Measurements from ENCODE around the gene THSD4. TPM values are rescaled to one million over a fixed set of nuclear protein-coding genes. Genes with fewer than 3 reads are reported as not detected.

Gene THSD4
- total and polyA plus RNA-seq, 2 donors (not counting 1 experiment from before 2014, with no cell fraction given): 43.1 to 95.5 TPM

DNA sequence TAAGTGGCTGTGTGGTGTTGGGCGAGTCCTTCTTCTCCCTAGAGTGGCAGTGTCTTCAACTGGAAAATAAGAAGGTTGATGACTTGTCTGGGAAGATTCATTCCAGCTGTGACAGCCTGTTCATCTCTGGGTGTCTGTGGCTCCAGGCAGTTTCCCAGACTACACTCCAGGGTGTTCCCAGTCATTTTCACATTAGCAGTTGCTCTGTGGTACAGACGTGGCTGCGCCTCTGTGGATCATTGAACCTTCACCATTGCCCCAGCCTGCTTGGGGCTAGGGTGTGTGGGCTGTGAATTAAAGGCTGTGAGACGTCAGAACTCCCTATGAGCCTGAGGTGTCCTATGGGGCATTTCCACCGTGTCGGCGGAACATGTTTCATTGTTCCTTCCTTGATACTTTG is 455.5 kb downstream of the THSD4 start:
- Histone ChIP-seq H3K4me3 (replicated peaks in 1 of 4; ENCODE audit: control extremely low read depth in 1 of 4, insufficient read depth in 1 of 4, low read depth in 3 of 4, low read length in 4 of 4) (no peak overlapping the region), H3K36me3 (ENCODE audit: control insufficient read depth, insufficient read depth, low read length) (no peaks in the 10 kb centered on the region), H3K4me2 (ENCODE audit: extremely low read depth, insufficient read depth, low read length) (no peak overlapping the region), H3K9me3 (ENCODE audit: control insufficient read depth, insufficient read depth, low read depth, low read length) (no peaks in the 10 kb centered on the region), H3K4me1 (ENCODE audit: control insufficient read depth, extremely low read depth, insufficient read depth, low read length) (no peaks in the 10 kb centered on the region), H3K9ac (ENCODE audit: insufficient read depth, low read length) (no peak overlapping the region), H3K27me3 (ENCODE audit: control insufficient read depth, insufficient read depth, low read length) (no peaks in the 10 kb centered on the region), H2AFZ (ENCODE audit: low read length) (no peak overlapping the region), H4K20me1 (ENCODE audit: control insufficient read depth, extremely low read depth, insufficient read depth, low read length) (no peaks in the 10 kb centered on the region), H3K27ac (ENCODE audit: insufficient read depth, low read length) (no peak overlapping the region), H3K79me2 (ENCODE audit: control insufficient read depth, insufficient read depth, low read length) (no peaks in the 10 kb centered on the region)
- no peak for DNase-seq (ENCODE audit: low read depth in 2 of 2)
- TF ChIP-seq, protein P1, sequence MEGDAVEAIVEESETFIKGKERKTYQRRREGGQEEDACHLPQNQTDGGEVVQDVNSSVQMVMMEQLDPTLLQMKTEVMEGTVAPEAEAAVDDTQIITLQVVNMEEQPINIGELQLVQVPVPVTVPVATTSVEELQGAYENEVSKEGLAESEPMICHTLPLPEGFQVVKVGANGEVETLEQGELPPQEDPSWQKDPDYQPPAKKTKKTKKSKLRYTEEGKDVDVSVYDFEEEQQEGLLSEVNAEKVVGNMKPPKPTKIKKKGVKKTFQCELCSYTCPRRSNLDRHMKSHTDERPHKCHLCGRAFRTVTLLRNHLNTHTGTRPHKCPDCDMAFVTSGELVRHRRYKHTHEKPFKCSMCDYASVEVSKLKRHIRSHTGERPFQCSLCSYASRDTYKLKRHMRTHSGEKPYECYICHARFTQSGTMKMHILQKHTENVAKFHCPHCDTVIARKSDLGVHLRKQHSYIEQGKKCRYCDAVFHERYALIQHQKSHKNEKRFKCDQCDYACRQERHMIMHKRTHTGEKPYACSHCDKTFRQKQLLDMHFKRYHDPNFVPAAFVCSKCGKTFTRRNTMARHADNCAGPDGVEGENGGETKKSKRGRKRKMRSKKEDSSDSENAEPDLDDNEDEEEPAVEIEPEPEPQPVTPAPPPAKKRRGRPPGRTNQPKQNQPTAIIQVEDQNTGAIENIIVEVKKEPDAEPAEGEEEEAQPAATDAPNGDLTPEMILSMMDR (conservative IDR thresholded peaks at IDR 0.05 in 1 of 2, IDR thresholded peaks at IDR 0.05 in 1 of 2; ENCODE audit: low read depth in 1 of 2, low read length in 2 of 2): no peak
- TF ChIP-seq EZH2 (IDR thresholded peaks at IDR 0.05; ENCODE audit: low read length, missing control alignments): no peak

DNA sequence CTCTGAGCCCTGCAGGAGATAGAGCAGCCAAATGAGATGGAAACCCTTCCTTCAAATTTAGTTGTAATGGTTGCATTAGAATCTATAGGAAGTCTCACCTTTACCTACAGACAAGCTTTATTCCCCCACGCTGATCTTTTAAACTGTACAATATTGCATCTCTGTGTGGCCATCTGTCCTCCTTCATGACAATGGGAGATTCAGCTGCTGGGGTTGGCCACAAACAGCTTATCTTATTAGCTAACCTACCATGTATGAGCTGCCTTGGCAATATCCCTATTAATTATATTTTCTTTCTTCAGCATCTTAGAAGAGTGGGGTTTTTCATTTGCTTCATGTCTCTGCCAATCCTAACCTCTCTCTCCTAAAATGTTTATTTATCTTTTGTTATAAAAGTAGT is 456.4 kb downstream of the THSD4 start:
- no peak overlapping the region for H3K4me3 ChIP-seq (replicated peaks in 1 of 4; ENCODE audit: control extremely low read depth in 1 of 4, insufficient read depth in 1 of 4, low read depth in 3 of 4, low read length in 4 of 4)
- no peaks in the 10 kb centered on the region for H3K36me3 ChIP-seq (ENCODE audit: control insufficient read depth, insufficient read depth, low read length)
- H3K79me2 ChIP-seq (ENCODE audit: control insufficient read depth, insufficient read depth, low read length): no peaks in the 10 kb centered on the region
- no peak for DNase-seq (ENCODE audit: low read depth in 2 of 2)
- H3K9me3 ChIP-seq (ENCODE audit: control insufficient read depth, insufficient read depth, low read depth, low read length): no peaks in the 10 kb centered on the region
- TF ChIP-seq, protein P1 (conservative IDR thresholded peaks at IDR 0.05 in 1 of 2, IDR thresholded peaks at IDR 0.05 in 1 of 2; ENCODE audit: low read depth in 1 of 2, low read length in 2 of 2): no peak
- no peaks in the 10 kb centered on the region for H3K27me3 ChIP-seq (ENCODE audit: control insufficient read depth, insufficient read depth, low read length)
- no peak overlapping the region for H3K4me2 ChIP-seq (ENCODE audit: extremely low read depth, insufficient read depth, low read length)
- H3K27ac ChIP-seq (ENCODE audit: insufficient read depth, low read length): no peak overlapping the region
- H3K4me1 ChIP-seq (ENCODE audit: control insufficient read depth, extremely low read depth, insufficient read depth, low read length): no peaks in the 10 kb centered on the region
- no peak overlapping the region for H3K9ac ChIP-seq (ENCODE audit: insufficient read depth, low read length)
- no peak overlapping the region for H2AFZ ChIP-seq (ENCODE audit: low read length)
- H4K20me1 ChIP-seq (ENCODE audit: control insufficient read depth, extremely low read depth, insufficient read depth, low read length): no peaks in the 10 kb centered on the region

DNA sequence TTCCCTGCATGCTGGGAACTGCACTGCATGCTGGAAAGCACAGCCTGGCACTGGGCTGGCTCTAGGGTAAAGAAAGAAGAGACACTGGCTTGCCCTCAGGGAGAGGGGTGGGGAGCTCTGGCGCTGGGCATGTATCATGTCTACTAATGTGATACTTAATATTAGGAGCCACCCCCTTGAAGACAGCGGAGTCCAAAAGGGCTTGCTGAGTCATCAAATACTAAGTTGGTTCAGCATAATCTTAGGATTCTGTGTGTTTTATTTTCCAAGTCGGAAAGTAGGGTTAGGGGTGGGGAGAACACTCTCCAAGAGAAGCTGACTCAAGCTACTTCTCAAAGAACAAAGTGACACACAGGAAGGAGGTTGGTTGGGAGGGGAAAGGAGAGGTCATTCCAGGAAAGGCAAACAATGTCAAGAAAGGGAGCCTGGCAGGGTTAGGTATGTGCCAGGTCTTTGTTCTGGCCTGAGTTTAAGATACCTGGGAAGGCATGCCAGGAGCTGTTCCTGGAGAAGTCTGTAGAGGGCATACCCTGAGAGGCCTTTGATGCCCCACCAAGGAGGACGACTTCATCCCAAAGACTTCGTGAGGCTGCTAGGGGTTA is 457.3 kb downstream of the THSD4 start:
- no peaks in the 10 kb centered on the region for H3K4me1 ChIP-seq (ENCODE audit: control insufficient read depth, extremely low read depth, insufficient read depth, low read length)
- H3K36me3 ChIP-seq (ENCODE audit: control insufficient read depth, insufficient read depth, low read length): no peaks in the 10 kb centered on the region
- H3K9ac ChIP-seq (ENCODE audit: insufficient read depth, low read length): no peak overlapping the region
- no peak for TF ChIP-seq EZH2 (IDR thresholded peaks at IDR 0.05; ENCODE audit: low read length, missing control alignments)
- TF ChIP-seq, protein P1 (conservative IDR thresholded peaks at IDR 0.05 in 1 of 2, IDR thresholded peaks at IDR 0.05 in 1 of 2; ENCODE audit: low read depth in 1 of 2, low read length in 2 of 2): peak in 1 of 2 donors; percentile 28
- H4K20me1 ChIP-seq (ENCODE audit: control insufficient read depth, extremely low read depth, insufficient read depth, low read length): no peaks in the 10 kb centered on the region
- peak; percentile 23 to 35 for DNase-seq (ENCODE audit: low read depth in 2 of 2)
- no peak overlapping the region for H3K27ac ChIP-seq (ENCODE audit: insufficient read depth, low read length)
- H3K27me3 ChIP-seq (ENCODE audit: control insufficient read depth, insufficient read depth, low read length): no peaks in the 10 kb centered on the region
- no peak overlapping the region for H3K4me2 ChIP-seq (ENCODE audit: extremely low read depth, insufficient read depth, low read length)
- H2AFZ ChIP-seq (ENCODE audit: low read length): no peak overlapping the region
- no peak overlapping the region for H3K4me3 ChIP-seq (replicated peaks in 1 of 4; ENCODE audit: control extremely low read depth in 1 of 4, insufficient read depth in 1 of 4, low read depth in 3 of 4, low read length in 4 of 4)
- no peaks in the 10 kb centered on the region for H3K79me2 ChIP-seq (ENCODE audit: control insufficient read depth, insufficient read depth, low read length)
- H3K9me3 ChIP-seq (ENCODE audit: control insufficient read depth, insufficient read depth, low read depth, low read length): no peaks in the 10 kb centered on the region

All from fibroblast of lung (primary cell).